T-helper 22 cell (primary cell): ENCODE results near the gene GALNT6.
"Not testable (repeated sequence)": the region's sequence is repeated elsewhere in the genome, so short reads cannot be mapped to it uniquely, and the experiment has no call there.

Experiments used
- DNase-seq: peaks from one replicate; pipeline ENCODE4 v3.0.0-alpha.2; 2020; ENCODE audit warnings: low read depth

Gene GALNT6

GRCh38 chr12:51323317-51323960 is 67.8 kb downstream of the GALNT6 start:
- peak; percentile 60 for DNase-seq

GRCh38 chr12:51322452-51322851 is 68.8 kb downstream of the GALNT6 start:
- DNase-seq, result no peak

DNA sequence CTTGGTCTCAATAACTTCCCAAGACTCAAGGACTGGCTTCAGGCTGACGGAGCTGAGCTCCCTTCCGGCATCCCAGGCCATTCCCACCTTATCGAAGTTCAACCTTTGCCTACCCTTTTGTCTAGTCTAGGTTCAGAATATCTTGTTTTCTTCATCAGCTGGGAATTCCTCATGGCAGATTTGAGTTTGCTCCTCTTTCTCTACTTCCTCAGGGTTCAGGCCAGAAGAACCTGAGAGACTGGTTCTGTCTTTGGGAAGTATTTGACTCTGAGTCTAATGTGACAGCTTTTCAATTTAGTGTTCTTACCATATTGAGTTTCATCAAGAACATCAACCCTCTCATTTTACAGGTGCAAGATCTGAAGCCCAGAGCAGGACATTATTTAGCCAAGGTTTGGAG is 69.3 kb downstream of the GALNT6 start:
- no peak for DNase-seq

DNA sequence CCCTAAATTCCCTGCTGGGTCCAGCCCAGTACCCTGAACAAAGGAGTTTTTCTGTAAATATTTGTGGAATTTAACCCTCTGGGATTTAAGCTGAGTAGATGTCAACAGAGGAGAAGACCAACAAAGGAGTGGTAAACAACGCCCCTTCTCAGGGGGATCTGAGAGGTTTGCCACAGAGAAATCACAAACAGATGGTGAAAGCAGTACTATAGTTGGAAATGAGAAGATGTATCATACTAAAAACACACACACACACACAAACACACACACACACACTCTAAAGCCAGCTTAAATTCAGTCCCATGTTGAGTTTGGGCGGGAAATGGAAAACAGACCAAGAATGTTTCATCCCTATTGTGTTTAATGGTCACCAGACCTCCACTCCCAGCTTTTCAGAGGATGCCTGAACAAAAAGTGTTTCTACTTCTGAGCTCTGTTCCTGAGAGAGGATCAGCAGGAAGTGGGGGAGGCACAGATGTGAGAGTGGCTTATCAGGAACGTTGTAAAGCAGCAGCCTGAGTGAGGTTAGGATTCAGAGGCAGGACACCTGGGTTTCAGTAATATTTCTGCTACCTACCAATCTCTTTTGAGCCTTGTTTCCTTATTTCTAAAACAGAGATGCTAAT is 70.4 kb downstream of the GALNT6 start:
- no peak for DNase-seq

DNA sequence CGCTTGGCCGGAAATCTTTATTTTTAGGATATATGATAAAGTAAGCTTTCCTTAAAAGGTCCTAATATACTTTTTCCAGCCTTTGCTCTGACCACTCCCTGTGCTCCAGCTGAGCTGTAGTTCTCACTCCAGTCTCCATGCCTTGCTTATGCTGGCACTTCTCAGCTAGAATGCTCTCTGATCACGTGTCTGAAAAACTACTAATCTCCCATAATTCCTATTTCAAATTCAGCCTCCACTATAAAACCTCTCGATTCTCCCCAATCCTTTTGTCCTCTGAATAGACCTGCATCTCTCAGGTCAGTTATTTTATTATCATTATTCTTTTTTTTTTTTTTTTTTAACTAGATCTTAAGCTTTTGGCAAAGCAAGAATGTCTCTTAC is 70.9 kb downstream of the GALNT6 start:
- DNase-seq, result no peak

- DNase-seq, result peak; percentile 13
Observed at GRCh38 chr12:51318846-51319599, 72.2 kb downstream of the GALNT6 start.

- not testable (repeated sequence) for DNase-seq
Observed at GRCh38 chr12:51318057-51318806, 73.0 kb downstream of the GALNT6 start.

- DNase-seq, result no peak
Observed at GRCh38 chr12:51311389-51311788, 79.8 kb downstream of the GALNT6 start.

DNA sequence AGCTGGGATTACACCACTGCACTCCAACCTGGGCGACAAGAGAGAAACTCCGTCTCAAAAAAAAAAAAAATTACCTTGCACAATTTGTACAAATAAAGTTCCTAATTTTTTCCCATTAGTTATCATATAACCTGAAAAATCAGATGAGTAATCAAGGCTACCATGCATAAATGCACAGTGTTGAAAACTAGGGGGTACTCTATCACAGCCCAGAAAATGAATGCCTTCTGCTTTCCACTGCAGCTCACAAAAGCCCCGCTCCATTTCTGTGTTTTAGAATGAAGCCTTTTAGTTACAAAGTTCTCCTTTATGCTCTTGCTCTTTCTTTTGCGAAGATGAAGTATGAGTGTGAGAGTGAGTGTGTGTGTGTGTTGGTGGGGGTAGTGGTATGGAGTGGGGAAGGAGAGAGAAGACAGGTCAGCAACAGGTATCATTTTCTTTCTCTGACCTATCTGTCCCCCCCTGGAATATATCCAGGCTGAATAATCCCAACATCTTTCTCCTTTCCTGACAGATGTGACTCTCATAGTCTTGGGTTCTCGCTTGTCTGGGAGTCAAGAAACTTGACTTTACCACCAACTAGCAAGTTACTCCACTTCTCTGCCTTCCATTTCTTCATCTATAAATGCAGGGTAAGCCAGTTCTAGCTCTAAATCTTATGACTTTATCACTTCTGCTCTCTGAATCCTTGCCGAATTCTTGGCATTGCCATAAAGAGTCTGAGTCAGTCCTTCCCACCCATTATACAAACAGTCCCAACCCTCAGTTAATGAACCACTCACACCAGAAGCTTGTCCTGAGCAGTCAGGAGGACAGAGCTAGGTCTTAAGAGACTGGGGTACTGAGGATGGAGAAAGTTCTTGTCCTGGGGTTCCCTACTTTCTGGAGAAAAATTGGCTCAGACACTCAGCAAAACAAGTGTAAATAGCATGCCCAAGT is 83.3 kb downstream of the GALNT6 start:
- no peak for DNase-seq

DNA sequence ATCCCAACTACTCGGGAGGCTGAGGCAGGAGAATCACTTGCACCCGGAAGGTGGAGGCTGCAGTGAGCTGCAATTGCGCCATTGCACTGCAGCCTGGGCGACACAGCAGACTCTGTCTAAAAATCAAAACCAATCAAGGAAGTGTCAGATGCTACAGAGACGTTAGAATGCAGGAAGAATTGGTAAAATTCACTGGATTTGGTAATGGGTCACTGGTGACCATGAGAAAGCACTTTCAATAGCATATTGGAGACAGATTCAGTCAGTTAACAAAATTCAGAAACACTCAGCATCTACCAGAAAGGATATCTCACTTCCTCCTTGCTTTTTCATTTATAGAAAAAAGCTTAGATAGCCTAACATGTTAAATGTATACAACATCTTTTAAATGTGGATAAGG is 84.7 kb downstream of the GALNT6 start:
- DNase-seq, result no peak
